T-helper 2 cell treated with Interferon-gamma antibody and Interleukin-4, amounts not matched to agents 5 μg/mL and 100 μg/mL, for 36 hours (primary cell): ENCODE data around the gene NKX6-2.

Experiments used
- DNase-seq: peaks from one replicate; pipeline ENCODE4 v3.0.0; 2021; ENCODE audit warnings: low spot score
- H3K27ac Mint-ChIP-seq: one replicate; pipeline ENCODE4 v1.8.0; 2021; ENCODE audit warnings: mild to moderate bottlenecking, mixed read lengths
- H3K27me3 Mint-ChIP-seq: one replicate; pipeline ENCODE4 v1.8.0; 2021; ENCODE audit warnings: low read depth, mixed read lengths
- H3K36me3 Mint-ChIP-seq: one replicate; pipeline ENCODE4 v1.8.0; 2021; ENCODE audit warnings: low read depth, mixed read lengths
- H3K4me1 Mint-ChIP-seq: one replicate; pipeline ENCODE4 v1.8.0; 2021; ENCODE audit warnings: low read depth, mixed read lengths
- H3K4me3 Mint-ChIP-seq: one replicate; pipeline ENCODE4 v1.8.0; 2022; ENCODE audit warnings: mild to moderate bottlenecking, moderate library complexity, mixed read lengths
- H3K9me3 Mint-ChIP-seq: one replicate; pipeline ENCODE4 v1.8.0; 2021; ENCODE audit warnings: mixed read lengths

NKX6-2 gene

DNA sequence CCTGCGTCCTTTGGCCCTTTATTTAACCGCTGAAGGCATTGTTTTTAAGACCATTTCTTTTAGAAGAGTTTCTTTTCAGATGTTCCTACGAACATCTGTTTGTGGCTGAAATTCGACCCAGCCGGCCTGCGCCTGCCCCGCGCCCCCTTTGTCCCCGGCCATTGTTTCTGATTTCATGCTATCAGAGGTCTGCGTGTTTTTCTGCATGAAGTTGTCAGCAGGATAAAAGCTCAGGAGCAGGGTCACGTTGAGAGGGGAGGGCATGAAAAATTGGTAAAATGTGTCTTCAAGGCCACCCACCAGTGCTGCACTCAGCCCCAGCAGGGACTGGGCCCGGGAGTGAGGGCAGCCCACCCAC, 43.1 kb downstream of the NKX6-2 start:
- no peak overlapping the region for H3K27ac Mint-ChIP-seq
- no peaks in the 10 kb centered on the region for H3K36me3 Mint-ChIP-seq
- no peak overlapping the region for H3K4me3 Mint-ChIP-seq
- no peaks in the 10 kb centered on the region for H3K9me3 Mint-ChIP-seq
- H3K4me1 Mint-ChIP-seq, result no peaks in the 10 kb centered on the region
- H3K27me3 Mint-ChIP-seq, result no peaks in the 10 kb centered on the region
- DNase-seq, result no peak

DNA sequence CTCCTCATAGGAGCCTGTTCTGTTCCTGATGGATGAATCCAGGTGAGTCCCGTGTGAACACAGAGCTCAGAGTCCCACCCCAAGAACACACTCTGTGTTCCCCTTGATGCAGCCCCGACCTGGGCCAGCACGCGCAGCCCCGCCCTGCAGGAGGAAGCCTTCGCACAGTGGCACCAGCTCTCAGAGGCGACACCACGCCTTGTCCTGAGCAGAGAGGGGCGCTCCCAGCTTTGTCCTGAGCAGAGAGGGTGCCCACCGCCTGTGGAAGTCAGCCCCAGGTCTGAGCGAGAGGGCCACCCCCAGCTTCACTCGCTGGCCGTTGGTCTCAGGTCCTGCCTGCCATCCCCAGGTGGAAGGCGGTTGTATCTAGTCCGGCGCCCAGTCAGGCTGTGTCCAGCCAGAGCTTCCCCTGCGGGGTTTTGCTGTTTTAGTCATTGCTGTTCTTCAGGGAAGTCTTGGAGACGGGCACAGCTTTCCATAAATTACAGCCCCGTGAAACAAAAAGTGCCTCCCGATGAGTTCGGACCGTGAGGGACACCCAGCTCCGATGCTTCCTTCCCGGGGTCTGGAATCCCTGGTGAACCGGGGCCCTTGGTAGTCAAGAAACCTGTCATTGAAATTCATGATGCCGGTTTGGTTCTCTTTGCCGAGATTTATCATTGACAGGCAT, 43.6 kb downstream of the NKX6-2 start:
- H3K36me3 Mint-ChIP-seq, result no peaks in the 10 kb centered on the region
- no peak for DNase-seq
- H3K27ac Mint-ChIP-seq, result no peak overlapping the region
- H3K27me3 Mint-ChIP-seq, result no peaks in the 10 kb centered on the region
- H3K9me3 Mint-ChIP-seq, result no peaks in the 10 kb centered on the region
- H3K4me1 Mint-ChIP-seq, result no peaks in the 10 kb centered on the region
- no peak overlapping the region for H3K4me3 Mint-ChIP-seq

DNA sequence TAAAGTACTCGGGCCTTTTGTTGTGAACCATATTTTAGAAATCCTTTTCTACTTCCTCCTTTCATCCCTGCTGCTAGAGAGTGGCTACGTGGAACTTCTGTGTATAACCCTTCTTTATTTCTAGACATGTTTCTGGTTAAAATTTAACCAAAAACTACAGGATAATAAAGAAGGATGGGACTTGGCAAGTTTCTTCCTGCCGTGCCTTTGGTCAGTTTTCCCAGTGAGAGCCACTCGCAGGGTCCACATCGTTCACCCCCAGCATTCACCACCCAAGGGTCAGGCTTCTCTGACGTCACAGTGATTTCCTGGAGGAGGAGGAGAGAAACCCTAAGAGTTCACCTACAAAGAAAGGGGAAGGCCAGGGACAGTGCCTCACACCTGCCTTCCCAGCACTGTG, 45.4 kb downstream of the NKX6-2 start:
- Mint-ChIP-seq H3K27ac (no peak overlapping the region), H3K4me3 (no peak overlapping the region), H3K4me1 (no peaks in the 10 kb centered on the region), H3K36me3 (no peaks in the 10 kb centered on the region), H3K27me3 (no peaks in the 10 kb centered on the region), H3K9me3 (no peaks in the 10 kb centered on the region)
- DNase-seq, result no peak

DNA sequence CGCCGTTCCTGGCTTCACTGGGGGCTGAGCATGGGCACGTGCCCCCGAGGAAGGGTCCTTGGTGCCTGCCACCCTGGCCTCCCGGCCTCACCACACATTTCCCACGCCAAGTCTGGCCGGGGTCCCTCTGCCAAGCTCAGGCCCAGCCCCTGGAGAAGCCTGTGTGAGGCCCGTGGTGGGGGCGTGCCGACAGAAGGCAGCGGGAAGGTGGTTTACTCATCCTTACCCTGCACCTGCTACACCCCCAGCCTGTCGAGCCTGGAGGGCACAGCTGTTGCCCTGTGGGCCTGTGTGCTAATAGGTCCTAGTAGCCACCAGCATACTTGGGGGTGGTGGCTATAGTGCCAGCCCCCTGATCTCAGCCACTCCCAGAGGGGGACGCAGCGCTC, 46.7 kb downstream of the NKX6-2 start:
- H3K9me3 Mint-ChIP-seq, result no peaks in the 10 kb centered on the region

DNA sequence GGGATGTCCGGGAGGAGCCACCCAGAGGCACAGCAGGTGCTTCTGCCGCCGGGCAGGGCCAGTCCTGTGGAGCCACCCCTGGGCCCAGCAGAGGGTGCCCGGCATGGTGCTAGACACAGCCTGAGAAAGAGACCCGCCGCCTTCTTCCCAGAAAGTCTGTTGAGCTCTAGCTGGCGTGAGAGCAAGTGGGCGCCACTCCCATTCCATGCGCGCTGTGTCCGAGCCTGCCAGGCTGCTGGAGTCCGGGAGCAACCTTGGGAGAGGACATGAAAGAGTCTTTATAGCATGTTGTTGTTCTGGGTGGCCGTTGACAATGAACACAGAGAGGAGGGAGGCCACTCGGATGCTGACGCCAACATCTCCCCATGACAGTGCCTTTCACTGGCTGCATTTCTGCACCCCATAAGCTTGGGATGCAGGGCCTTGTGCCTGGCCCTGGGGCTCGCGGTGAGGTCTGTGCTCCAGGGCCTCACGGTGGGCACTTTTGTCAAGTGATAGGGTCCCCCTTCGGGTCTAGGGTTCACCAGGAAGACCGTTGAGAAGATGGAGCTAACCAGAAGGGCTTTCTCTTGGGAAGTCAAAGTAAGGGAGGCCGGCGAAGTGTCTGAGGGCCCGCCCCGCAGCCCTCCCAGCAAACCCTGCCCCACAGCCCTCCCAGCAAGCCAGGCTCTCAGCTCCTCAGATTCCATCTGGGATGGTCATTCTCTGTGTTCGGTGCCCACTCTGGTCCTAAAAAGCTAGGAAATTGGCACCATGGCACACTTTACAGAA, 47.3 kb downstream of the NKX6-2 start:
- no peaks in the 10 kb centered on the region for H3K36me3 Mint-ChIP-seq
- no peaks in the 10 kb centered on the region for H3K27me3 Mint-ChIP-seq
- no peak for DNase-seq
- no peak overlapping the region for H3K4me3 Mint-ChIP-seq
- no peaks in the 10 kb centered on the region for H3K9me3 Mint-ChIP-seq
- no peak overlapping the region for H3K27ac Mint-ChIP-seq
- H3K4me1 Mint-ChIP-seq, result no peaks in the 10 kb centered on the region

More for the DNA sequence above, 46.7 kb downstream of the NKX6-2 start:
- Mint-ChIP-seq H3K4me3 (no peak overlapping the region), H3K27ac (no peak overlapping the region), H3K4me1 (no peaks in the 10 kb centered on the region), H3K27me3 (no peaks in the 10 kb centered on the region), H3K36me3 (no peaks in the 10 kb centered on the region)
- no peak for DNase-seq

DNA sequence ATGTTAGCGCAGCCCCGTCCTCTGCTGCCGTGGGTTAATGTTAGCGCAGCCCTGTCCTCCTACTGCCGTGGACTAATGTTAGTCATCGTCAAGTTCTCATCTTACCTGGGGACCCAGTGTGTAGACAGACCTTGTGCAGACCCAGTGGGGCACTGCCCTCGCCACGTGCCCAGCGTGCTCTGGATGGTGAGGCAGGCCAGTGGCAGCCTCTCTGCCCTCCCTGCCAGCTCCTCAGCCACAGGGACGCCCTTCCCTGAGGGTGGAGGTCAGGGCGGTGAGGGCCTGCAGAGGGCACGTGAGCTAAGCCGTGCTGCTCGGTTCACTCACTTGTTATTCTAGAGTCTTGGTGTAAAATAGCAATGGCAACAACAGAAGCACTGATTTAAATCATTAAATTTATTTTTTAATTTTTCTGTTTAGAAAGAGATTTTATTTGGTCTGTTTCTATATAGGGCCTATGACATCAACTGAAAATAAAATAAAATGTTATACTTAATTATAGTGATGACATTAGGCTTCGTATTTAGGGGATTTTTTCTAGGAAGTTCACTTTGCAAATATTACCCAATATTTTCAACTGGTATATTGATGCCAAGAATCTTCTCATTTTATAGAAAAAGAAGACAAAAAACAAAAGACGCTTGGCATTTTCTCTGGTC, 48.4 kb downstream of the NKX6-2 start:
- H3K9me3 Mint-ChIP-seq, result no peaks in the 10 kb centered on the region
- no peaks in the 10 kb centered on the region for H3K27me3 Mint-ChIP-seq
- DNase-seq, result no peak
- no peak overlapping the region for H3K27ac Mint-ChIP-seq
- H3K4me1 Mint-ChIP-seq, result no peaks in the 10 kb centered on the region
- H3K36me3 Mint-ChIP-seq, result no peaks in the 10 kb centered on the region
- H3K4me3 Mint-ChIP-seq, result no peak overlapping the region

DNA sequence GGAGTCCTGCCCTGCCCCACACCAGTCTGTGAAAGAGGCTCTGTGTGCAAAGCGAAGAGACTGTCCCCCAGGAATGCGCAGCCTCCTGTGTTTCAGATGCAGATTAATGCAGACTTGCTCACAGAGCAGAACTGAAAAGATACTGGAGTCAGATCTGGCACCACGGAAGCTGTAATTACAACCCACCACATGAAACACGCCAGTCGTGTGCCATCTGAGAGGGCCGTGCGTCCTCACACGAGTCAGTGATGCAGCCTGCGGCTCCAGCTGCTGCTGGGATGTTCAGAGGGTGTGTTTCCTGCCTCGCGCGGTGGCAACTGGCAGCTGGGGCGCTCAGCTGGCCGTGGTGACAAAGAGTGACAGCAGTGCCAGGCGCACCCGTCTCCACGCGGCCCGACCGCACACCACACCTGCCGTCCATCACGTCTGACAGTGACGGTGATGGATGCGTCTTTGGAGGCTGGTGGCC, 50.0 kb downstream of the NKX6-2 start:
- Mint-ChIP-seq H3K4me3 (no peak overlapping the region), H3K27me3 (no peaks in the 10 kb centered on the region), H3K9me3 (no peaks in the 10 kb centered on the region), H3K36me3 (no peaks in the 10 kb centered on the region), H3K27ac (no peak overlapping the region), H3K4me1 (no peaks in the 10 kb centered on the region)
- DNase-seq, result no peak

DNA sequence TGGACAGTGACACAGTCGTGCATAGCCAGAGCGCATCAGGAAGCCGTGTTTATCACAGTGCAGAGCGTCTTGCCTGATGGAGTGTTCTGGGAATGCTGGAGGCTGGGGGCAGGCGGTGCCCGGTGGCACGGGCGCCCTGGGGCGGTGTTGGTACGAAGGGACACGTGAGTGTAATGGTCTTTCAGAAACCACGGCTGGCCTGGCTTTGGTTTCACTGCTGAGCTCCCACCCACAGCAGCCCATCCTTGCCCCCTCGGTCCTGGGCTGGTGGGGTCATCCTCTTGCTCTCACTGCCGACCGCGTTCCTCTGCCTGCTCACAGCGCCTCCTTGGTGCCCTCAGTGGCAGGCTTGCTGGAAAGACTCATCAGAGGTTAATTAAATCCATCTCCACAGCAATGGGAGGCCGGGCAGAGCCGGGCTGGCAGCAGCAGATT, 50.6 kb downstream of the NKX6-2 start:
- Mint-ChIP-seq H3K27me3 (no peaks in the 10 kb centered on the region), H3K4me1 (no peaks in the 10 kb centered on the region), H3K9me3 (no peaks in the 10 kb centered on the region), H3K36me3 (no peaks in the 10 kb centered on the region), H3K4me3 (no peak overlapping the region), H3K27ac (no peak overlapping the region)
- no peak for DNase-seq

DNA sequence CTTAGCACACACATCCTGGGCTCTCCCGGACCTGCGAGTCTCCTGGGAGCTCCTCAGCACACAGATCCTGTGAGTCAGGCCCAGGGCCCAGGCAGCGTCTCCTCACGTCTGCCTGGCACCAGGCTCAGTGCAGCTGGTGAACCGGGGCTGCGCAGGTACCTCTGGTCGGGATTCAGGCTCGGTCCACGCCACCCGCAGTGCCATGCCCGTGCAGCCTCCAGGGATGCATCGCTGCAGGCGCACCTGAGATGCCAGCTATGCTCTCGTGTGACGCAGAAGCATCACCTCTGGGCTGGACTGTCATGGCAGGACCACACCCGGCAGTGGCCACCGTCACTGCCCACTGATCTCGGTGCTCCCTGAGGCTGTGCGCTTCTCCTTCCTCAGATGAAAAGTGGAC, 52.0 kb downstream of the NKX6-2 start:
- H3K36me3 Mint-ChIP-seq, result no peaks in the 10 kb centered on the region
- H3K27ac Mint-ChIP-seq, result no peak overlapping the region
- DNase-seq, result no peak
- no peaks in the 10 kb centered on the region for H3K27me3 Mint-ChIP-seq
- H3K9me3 Mint-ChIP-seq, result no peaks in the 10 kb centered on the region
- no peak overlapping the region for H3K4me3 Mint-ChIP-seq
- no peaks in the 10 kb centered on the region for H3K4me1 Mint-ChIP-seq
